ENCODE measurements around the gene OR2AP1.

The OR2AP1 gene

DNA sequence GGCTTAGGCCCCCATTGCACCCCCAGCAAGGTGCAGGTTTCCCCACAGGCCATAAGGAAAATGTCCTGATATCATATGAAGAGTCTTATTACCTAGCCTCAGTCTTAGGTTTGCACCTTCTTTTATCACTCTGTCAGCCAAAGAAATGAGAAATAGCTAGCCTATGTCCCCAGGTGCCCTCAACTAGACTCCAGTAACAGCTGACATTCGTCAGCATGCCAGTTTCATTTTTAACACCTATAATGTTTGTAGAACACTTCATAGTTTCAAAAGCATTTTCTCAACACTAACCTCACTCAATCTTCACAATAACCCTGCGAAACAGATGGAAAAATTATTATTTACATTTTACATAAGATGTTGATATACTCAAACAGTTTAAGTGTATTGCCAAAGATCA is 40.4 kb downstream of the OR2AP1 start:
- Histone ChIP-seq H3K79me2 (ENCODE audit: insufficient read depth, low read length) (no peaks in the 10 kb centered on the region), H3K9ac (ENCODE audit: low read depth, low read length) (no peak overlapping the region), H2AFZ (ENCODE audit: low read depth, low read length) (no peak overlapping the region), H3K27ac (ENCODE audit: low read length) (no peak overlapping the region), H3K36me3 (ENCODE audit: insufficient read depth, low read length) (no peaks in the 10 kb centered on the region), H3K4me2 (ENCODE audit: insufficient read depth, low read length) (no peak overlapping the region), H3K9me3 (ENCODE audit: insufficient read depth, low read length, severe bottlenecking) (peaks cover 20% of the 10 kb centered on the region), H4K20me1 (ENCODE audit: insufficient read depth, low read length) (no peaks in the 10 kb centered on the region), H3K27me3 (ENCODE audit: insufficient read depth, low read length, poor library complexity) (peaks cover 14% of the 10 kb centered on the region), H3K4me3 (ENCODE audit: low read depth in 1 of 2, low read length in 2 of 2) (no peak overlapping the region), H3K4me1 (ENCODE audit: insufficient read depth, low read length) (no peaks in the 10 kb centered on the region)
- no peak for TF ChIP-seq EZH2 (IDR thresholded peaks at IDR 0.05; ENCODE audit: borderline replicate concordance, low read depth, low read length, severe bottlenecking)
- TF ChIP-seq, protein P1, sequence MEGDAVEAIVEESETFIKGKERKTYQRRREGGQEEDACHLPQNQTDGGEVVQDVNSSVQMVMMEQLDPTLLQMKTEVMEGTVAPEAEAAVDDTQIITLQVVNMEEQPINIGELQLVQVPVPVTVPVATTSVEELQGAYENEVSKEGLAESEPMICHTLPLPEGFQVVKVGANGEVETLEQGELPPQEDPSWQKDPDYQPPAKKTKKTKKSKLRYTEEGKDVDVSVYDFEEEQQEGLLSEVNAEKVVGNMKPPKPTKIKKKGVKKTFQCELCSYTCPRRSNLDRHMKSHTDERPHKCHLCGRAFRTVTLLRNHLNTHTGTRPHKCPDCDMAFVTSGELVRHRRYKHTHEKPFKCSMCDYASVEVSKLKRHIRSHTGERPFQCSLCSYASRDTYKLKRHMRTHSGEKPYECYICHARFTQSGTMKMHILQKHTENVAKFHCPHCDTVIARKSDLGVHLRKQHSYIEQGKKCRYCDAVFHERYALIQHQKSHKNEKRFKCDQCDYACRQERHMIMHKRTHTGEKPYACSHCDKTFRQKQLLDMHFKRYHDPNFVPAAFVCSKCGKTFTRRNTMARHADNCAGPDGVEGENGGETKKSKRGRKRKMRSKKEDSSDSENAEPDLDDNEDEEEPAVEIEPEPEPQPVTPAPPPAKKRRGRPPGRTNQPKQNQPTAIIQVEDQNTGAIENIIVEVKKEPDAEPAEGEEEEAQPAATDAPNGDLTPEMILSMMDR (IDR thresholded peaks at IDR 0.05; ENCODE audit: borderline replicate concordance, extremely low read depth, low read length, poor library complexity, severe bottlenecking) = no peak
- no peak for ATAC-seq (ENCODE audit: insufficient read depth, low read depth)
- no peak for DNase-seq

- no peak overlapping the region for H3K4me2 ChIP-seq (ENCODE audit: insufficient read depth, low read length)
- no peak overlapping the region for H3K27ac ChIP-seq (ENCODE audit: low read length)
- H2AFZ ChIP-seq (ENCODE audit: low read depth, low read length) = no peak overlapping the region
- no peaks in the 10 kb centered on the region for H3K4me1 ChIP-seq (ENCODE audit: insufficient read depth, low read length)
- H3K4me3 ChIP-seq (ENCODE audit: low read depth in 1 of 2, low read length in 2 of 2) = no peak overlapping the region
- H3K27me3 ChIP-seq (ENCODE audit: insufficient read depth, low read length, poor library complexity) = peaks cover 14% of the 10 kb centered on the region
- peaks cover 20% of the 10 kb centered on the region for H3K9me3 ChIP-seq (ENCODE audit: insufficient read depth, low read length, severe bottlenecking)
- no peaks in the 10 kb centered on the region for H3K79me2 ChIP-seq (ENCODE audit: insufficient read depth, low read length)
- TF ChIP-seq EZH2 (IDR thresholded peaks at IDR 0.05; ENCODE audit: borderline replicate concordance, low read depth, low read length, severe bottlenecking) = no peak
- TF ChIP-seq, protein P1 (IDR thresholded peaks at IDR 0.05; ENCODE audit: borderline replicate concordance, extremely low read depth, low read length, poor library complexity, severe bottlenecking) = no peak
- no peaks in the 10 kb centered on the region for H3K36me3 ChIP-seq (ENCODE audit: insufficient read depth, low read length)
- ATAC-seq (ENCODE audit: insufficient read depth, low read depth) = no peak
- DNase-seq = no peak
- no peaks in the 10 kb centered on the region for H4K20me1 ChIP-seq (ENCODE audit: insufficient read depth, low read length)
- no peak overlapping the region for H3K9ac ChIP-seq (ENCODE audit: low read depth, low read length)
Measured at GRCh38 chr12:55614764-55615163, 42.5 kb downstream of the OR2AP1 start.

DNA sequence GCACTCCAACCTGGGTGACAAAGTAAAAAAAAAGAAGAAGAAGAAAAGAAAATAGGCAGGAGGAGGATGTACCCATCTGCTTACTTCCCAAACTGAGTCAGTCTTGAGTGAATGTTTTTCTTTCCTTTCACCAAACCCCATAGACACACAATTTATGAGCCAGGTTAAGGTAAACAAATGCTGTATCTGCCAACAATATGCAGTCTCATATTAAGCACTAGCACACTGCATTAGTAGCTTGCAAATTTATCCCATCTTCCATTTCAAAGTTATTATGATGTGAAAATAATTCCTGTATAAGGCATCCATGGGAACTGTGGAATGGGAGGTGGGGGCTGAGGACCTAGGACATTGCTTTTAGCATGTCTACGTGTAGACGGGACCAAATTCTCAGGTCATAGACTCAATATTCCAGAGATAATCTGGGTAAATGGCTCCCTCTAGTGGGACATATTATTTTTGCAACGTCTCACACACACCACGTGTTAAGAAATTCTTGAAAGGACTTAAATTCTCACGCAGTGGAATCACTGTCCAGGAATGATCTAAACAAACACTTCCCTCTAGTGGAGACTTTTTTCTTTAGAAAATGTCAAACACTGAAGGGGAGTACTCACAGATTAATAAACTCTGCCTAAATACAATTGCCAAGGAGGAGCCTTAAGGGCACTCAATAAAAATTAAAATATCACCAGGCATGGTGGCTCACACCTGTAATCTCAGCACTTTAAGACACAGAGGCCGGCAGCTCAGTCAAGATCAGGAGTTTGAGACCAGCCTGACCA is 47.3 kb downstream of the OR2AP1 start:
- peaks cover 20% of the 10 kb centered on the region for H3K9me3 ChIP-seq (ENCODE audit: insufficient read depth, low read length, severe bottlenecking)
- H3K36me3 ChIP-seq (ENCODE audit: insufficient read depth, low read length) = no peaks in the 10 kb centered on the region
- no peak overlapping the region for H3K4me3 ChIP-seq (ENCODE audit: low read depth in 1 of 2, low read length in 2 of 2)
- no peak overlapping the region for H3K27ac ChIP-seq (ENCODE audit: low read length)
- peak; percentile 98 for ATAC-seq (ENCODE audit: insufficient read depth, low read depth)
- H3K4me1 ChIP-seq (ENCODE audit: insufficient read depth, low read length) = no peaks in the 10 kb centered on the region
- no peak overlapping the region for H2AFZ ChIP-seq (ENCODE audit: low read depth, low read length)
- peak; percentile 61 for DNase-seq
- TF ChIP-seq, protein P1 (IDR thresholded peaks at IDR 0.05; ENCODE audit: borderline replicate concordance, extremely low read depth, low read length, poor library complexity, severe bottlenecking) = peak; percentile 85
- no peak for TF ChIP-seq EZH2 (IDR thresholded peaks at IDR 0.05; ENCODE audit: borderline replicate concordance, low read depth, low read length, severe bottlenecking)
- H3K9ac ChIP-seq (ENCODE audit: low read depth, low read length) = no peak overlapping the region
- H4K20me1 ChIP-seq (ENCODE audit: insufficient read depth, low read length) = no peaks in the 10 kb centered on the region
- H3K4me2 ChIP-seq (ENCODE audit: insufficient read depth, low read length) = no peak overlapping the region
- H3K79me2 ChIP-seq (ENCODE audit: insufficient read depth, low read length) = no peaks in the 10 kb centered on the region
- H3K27me3 ChIP-seq (ENCODE audit: insufficient read depth, low read length, poor library complexity) = peaks cover 3% of the 10 kb centered on the region

Data from DND-41 (cell line).